ENCODE data around the gene KTN1. TPM values are rescaled to one million over a fixed set of nuclear protein-coding genes. Genes with fewer than 3 reads are reported as not detected.

The KTN1 gene
- total RNA-seq, 1 donor from 2014 or later, result 128 TPM

- H3K36me3 ChIP-seq (ENCODE audit: control insufficient read depth, insufficient read depth, low read length), result no peaks in the 10 kb centered on the region
- no peak for FAIRE-seq
- DNase-seq (ENCODE audit: low read depth), result no peak
- H3K4me3 ChIP-seq (ENCODE audit: low read depth, low read length), result no peak overlapping the region
- no peaks in the 10 kb centered on the region for H3K27me3 ChIP-seq (ENCODE audit: control insufficient read depth, insufficient read depth, low read length)
- TF ChIP-seq CTCF (IDR thresholded peaks at IDR 0.05; ENCODE audit: insufficient read depth, low read length, severe bottlenecking), result no peak
Measured at GRCh38 chr14:55718551-55718950, 138.5 kb downstream of the KTN1 start.

GRCh38 chr14:55720796-55721195, 140.8 kb downstream of the KTN1 start:
- Histone ChIP-seq H3K27me3 (ENCODE audit: control insufficient read depth, insufficient read depth, low read length) (no peaks in the 10 kb centered on the region), H3K36me3 (ENCODE audit: control insufficient read depth, insufficient read depth, low read length) (no peaks in the 10 kb centered on the region), H3K4me3 (ENCODE audit: low read depth, low read length) (no peak overlapping the region)
- no peak for TF ChIP-seq CTCF (IDR thresholded peaks at IDR 0.05; ENCODE audit: insufficient read depth, low read length, severe bottlenecking)
- FAIRE-seq, result no peak
- no peak for DNase-seq (ENCODE audit: low read depth)

- FAIRE-seq, result no peak
- H3K36me3 ChIP-seq (ENCODE audit: control insufficient read depth, insufficient read depth, low read length), result no peaks in the 10 kb centered on the region
- no peaks in the 10 kb centered on the region for H3K27me3 ChIP-seq (ENCODE audit: control insufficient read depth, insufficient read depth, low read length)
- peak; percentile 96 for DNase-seq (ENCODE audit: low read depth)
- TF ChIP-seq CTCF (IDR thresholded peaks at IDR 0.05; ENCODE audit: insufficient read depth, low read length, severe bottlenecking), result peak; percentile 13
- H3K4me3 ChIP-seq (ENCODE audit: low read depth, low read length), result no peak overlapping the region
Measured at GRCh38 chr14:55721353-55721752, 141.3 kb downstream of the KTN1 start.

GRCh38 chr14:55722054-55722453, 142.0 kb downstream of the KTN1 start:
- Histone ChIP-seq H3K27me3 (ENCODE audit: control insufficient read depth, insufficient read depth, low read length) (no peaks in the 10 kb centered on the region), H3K4me3 (ENCODE audit: low read depth, low read length) (no peak overlapping the region), H3K36me3 (ENCODE audit: control insufficient read depth, insufficient read depth, low read length) (no peaks in the 10 kb centered on the region)
- DNase-seq (ENCODE audit: low read depth) (no peak), FAIRE-seq (no peak)
- TF ChIP-seq CTCF (IDR thresholded peaks at IDR 0.05; ENCODE audit: insufficient read depth, low read length, severe bottlenecking), result no peak

GRCh38 chr14:55724736-55725135, 144.7 kb downstream of the KTN1 start:
- Histone ChIP-seq H3K27me3 (ENCODE audit: control insufficient read depth, insufficient read depth, low read length) (no peaks in the 10 kb centered on the region), H3K36me3 (ENCODE audit: control insufficient read depth, insufficient read depth, low read length) (no peaks in the 10 kb centered on the region), H3K4me3 (ENCODE audit: low read depth, low read length) (no peak overlapping the region)
- DNase-seq (ENCODE audit: low read depth), result no peak
- FAIRE-seq, result no peak
- no peak for TF ChIP-seq CTCF (IDR thresholded peaks at IDR 0.05; ENCODE audit: insufficient read depth, low read length, severe bottlenecking)

- no peaks in the 10 kb centered on the region for H3K36me3 ChIP-seq (ENCODE audit: control insufficient read depth, insufficient read depth, low read length)
- DNase-seq (ENCODE audit: low read depth) (peak; percentile 44), FAIRE-seq (no peak)
- no peaks in the 10 kb centered on the region for H3K27me3 ChIP-seq (ENCODE audit: control insufficient read depth, insufficient read depth, low read length)
- TF ChIP-seq CTCF (IDR thresholded peaks at IDR 0.05; ENCODE audit: insufficient read depth, low read length, severe bottlenecking), result no peak
- no peak overlapping the region for H3K4me3 ChIP-seq (ENCODE audit: low read depth, low read length)
Measured at GRCh38 chr14:55730592-55731310, 150.7 kb downstream of the KTN1 start.
